ENCODE results near the gene TSPAN14.

The TSPAN14 gene

DNA sequence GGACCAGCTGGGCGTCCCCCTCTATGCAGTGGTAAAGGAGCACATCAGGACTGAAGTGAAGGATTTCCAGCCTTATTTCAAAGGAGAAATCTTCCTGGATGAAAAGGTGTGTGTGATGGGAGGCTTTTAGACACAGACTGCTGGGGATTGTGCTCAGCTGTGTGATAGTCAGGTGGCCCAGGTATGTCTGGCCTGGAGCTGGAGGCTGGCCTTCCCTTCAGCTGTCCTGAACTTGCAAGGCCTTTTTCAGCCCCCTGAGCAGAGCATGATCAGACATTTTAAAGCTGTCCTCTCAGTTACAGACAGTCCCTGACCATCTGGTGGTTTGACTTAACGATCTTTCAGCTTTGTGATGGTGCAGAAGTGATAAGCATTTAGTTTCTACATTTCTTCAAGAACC is 28.2 kb upstream of the TSPAN14 start:
- no peak for DNase-seq

GRCh38 chr10:80427541-80427940 is 26.6 kb upstream of the TSPAN14 start:
- DNase-seq = no peak

DNA sequence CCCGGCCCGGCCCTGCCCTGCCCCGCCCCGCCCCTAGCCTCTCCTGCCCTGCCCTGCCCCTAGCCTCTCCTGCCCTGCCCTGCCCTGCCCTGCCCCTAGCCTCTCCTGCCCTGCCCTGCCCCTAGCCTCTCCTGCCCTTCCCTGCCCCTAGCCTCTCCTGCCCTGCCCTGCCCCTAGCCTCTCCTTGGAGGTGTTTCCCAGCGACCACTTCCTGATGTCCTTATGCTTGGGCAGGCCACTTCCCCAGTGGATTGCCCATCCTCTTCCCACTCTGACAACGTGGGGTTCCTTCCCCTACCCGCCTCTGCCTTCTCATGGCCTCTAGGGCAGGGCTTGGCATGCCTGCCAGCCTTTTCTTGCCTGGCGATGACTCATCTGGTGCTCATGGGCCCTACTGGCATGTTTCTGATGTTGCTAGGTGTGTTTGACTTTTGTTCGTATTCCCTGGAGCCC is 24.6 kb upstream of the TSPAN14 start:
- DNase-seq = no peak

GRCh38 chr10:80433134-80433533 is 21.0 kb upstream of the TSPAN14 start:
- no peak for DNase-seq

- no peak for DNase-seq
Observed at GRCh38 chr10:80436446-80437098, 17.5 kb upstream of the TSPAN14 start.

- no peak for DNase-seq
Observed at GRCh38 chr10:80437227-80437626, 16.9 kb upstream of the TSPAN14 start.

DNA sequence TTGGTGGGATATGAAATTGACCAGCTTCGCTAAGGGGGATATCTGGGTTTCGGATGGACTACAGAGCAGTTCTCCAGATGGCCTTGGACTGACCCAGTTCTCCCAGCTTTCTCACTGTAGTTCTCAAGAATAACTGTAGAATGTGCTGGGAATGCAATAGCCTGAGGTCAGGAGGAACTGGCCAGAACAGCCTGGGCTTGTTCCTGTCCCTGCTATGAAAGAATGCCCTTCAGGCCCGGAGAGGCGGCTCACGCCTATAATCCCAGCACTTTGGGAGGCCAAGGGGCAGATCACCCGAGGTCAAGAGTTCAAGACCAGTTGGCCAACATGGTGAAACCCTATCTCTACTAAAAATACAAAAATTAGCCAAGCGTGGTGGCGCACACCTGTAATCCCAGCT is 12.3 kb upstream of the TSPAN14 start:
- DNase-seq = no peak

DNA sequence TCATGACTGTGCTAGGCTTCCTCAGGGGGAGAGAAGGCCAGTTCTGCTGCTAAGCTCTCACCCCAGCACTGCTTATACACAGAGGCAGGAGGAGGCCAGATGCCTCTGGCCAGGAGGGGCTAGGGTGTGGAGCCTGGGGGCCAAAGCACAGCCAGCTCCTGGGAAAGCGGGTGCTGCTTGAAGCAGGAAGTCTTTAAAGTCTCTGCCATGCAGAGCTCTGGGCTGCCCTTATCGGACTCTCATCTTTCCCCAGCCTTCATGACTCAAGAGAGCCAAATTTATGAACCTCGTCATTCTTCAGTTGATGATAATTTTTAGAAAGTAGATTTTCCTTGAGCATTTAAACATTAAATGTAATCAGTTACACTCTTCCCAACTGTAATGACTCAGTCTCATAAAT is 11.2 kb upstream of the TSPAN14 start:
- DNase-seq = no peak

GRCh38 chr10:80443531-80443974 is 10.6 kb upstream of the TSPAN14 start:
- no peak for DNase-seq

- DNase-seq = no peak
Observed at GRCh38 chr10:80444124-80444523, 10.0 kb upstream of the TSPAN14 start.

DNA sequence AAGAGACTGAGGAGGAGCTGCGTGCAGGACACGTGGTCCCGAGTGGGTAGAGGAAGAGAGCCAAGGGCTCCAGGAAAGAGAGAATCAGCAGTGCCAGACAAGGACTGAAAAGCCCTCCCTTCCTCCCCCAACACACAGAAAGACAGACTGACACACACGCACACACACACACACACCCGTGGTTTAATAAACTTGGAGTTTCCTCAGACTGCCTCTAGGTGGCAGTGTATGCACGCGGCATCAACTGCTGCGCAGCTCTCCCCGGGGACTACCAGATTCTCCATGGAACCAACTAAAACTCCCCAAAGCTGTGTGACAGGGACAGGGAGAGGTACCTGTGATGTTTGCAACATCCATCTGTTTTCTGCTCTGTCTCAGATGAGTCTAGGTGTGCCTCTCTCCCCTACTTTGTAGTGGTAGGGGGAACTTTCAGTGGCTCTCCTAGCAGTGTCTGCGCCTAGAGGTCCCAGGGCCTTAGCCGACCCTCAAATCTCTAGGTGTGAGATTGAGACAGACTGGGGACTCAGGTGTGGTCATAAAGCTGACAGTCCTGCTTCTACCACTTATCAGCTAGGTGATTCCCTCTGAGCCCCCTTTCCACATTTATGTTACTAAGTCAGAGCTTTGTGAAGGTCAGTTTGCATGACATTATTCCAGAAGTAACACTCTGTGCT is 9.3 kb upstream of the TSPAN14 start:
- DNase-seq = no peak

DNA sequence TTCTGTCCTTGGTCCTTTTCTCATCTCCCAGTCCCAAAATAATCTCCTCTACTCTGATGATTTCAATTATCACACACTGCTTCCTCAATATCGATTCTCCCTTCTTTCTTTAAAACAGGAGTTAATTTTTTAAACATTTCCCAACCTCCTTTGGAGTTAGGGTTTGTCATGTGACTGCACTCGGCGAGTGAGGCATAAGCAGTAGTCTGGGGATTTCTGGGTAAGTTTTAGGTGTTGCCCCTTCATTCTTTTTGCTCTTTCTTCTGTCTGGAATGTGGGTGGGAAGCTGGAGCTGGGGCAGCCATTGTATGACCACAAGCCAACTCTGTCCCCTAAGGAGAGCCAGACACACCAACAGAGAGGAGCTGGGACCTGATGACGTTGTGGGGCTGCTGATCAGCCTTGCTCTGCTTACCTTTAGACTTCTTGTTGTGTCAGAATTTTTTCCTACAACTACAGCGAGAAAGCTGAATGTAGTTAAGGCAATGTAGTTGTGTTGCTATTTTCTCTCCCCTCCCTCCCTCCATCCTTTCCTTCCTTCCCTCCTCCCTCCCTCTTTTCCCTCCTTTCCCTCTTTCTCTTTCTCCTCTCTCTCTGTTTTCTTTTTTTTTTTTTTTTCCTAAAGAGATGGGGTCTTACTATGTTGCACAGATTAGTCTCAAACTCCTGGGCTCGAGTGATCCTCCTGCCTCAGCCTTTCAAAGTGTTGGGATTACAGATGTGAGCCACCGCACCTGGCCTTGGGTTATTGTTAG is 6.5 kb upstream of the TSPAN14 start:
- DNase-seq = no peak

DNA sequence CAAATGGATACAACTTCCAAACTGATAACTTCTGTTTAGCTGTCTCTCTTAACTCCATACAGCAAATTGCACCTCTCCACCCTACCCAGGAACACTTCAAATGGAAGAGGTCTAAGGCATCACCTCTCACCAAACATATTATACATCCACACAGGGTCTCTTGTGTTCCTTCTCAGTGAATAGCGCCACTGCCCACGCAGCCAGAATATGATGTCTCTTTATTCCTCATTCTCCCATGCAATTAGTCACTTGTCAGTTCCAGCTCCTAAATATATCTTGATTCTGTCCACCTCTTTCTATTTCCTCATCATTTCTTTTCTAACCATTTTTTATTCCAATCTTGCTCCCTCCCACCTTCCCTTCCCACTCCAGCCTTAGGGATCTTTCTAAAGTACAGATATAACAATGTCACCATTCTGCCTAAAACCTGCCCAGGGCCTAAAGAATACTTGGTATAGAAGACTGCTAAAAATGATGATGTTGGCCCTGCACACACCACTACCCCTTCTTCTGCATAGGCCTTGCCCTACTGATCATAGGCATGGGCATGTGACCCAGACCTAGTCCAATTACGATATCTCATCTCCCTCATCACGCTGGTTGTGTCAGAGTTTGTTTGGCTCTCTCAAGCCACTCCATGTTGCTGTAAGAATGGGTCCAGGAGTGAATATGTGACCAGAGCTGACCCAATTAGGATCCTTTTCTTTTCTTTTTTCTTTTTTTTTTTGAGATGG is 5.7 kb upstream of the TSPAN14 start:
- DNase-seq = no peak

DNA sequence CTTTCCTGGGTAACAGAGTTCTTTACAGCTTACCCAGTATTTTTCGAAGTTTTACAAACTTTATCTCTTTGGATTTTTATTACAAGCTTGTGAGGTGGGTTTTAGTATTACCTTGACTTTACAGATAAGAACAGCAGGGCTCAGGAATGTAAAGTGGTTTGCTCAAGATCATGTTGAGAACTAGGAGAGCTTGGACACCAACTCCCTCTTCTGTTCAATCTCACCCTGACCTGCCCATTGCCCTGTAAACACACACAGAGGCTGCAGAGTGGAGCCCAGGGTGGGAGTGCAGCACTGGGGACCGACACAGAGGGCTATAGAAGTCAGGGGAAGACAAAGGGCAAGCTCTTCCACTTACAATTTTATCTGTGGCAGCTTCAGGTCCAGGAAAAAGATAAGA is 4.6 kb upstream of the TSPAN14 start:
- no peak for DNase-seq

DNA sequence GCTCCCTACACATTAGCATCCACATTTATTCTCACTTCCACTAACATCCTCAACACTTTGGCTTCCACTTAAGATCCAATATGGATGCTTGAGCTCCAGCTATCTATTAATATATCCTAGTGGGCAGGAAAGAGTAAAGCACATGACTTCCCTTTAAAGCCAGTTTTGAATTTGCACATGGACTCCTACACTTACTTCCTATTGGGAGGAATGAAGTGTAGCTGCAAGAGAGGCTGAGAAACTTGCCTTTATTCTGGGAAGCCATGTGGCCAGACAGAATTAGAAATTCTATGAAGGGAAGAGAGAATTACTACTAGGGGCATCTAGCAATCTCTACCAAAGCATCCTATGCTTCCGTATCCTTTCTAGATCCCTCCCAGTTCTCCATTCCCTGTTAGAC is 3.0 kb upstream of the TSPAN14 start:
- no peak for DNase-seq

GRCh38 chr10:80452069-80452468 is 2.0 kb upstream of the TSPAN14 start:
- DNase-seq = no peak

DNA sequence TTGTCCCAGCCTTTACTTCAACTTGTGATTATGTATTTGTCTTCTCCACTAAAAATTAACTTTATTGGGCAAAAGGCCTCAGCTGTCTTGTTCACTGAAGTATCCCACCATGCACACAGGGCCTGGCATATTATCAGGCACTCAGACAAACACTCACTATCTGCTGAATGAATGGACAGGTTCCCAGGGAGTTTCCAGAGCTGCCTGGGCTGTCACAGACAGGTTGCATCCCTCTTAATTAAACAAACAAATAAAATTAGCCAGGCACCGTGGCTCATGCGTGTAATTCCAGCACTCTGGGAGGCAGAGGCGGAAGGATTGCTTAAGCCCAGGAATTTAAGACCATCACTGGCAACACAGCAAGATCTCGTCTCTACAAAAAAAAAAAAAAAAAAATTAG is 1.5 kb upstream of the TSPAN14 start:
- no peak for DNase-seq

- DNase-seq = no peak
Observed at GRCh38 chr10:80453056-80453841, 861 bp upstream of the TSPAN14 start.

- DNase-seq = no peak
Observed at GRCh38 chr10:80454513-80455460, 677 bp downstream of the TSPAN14 start.

DNA sequence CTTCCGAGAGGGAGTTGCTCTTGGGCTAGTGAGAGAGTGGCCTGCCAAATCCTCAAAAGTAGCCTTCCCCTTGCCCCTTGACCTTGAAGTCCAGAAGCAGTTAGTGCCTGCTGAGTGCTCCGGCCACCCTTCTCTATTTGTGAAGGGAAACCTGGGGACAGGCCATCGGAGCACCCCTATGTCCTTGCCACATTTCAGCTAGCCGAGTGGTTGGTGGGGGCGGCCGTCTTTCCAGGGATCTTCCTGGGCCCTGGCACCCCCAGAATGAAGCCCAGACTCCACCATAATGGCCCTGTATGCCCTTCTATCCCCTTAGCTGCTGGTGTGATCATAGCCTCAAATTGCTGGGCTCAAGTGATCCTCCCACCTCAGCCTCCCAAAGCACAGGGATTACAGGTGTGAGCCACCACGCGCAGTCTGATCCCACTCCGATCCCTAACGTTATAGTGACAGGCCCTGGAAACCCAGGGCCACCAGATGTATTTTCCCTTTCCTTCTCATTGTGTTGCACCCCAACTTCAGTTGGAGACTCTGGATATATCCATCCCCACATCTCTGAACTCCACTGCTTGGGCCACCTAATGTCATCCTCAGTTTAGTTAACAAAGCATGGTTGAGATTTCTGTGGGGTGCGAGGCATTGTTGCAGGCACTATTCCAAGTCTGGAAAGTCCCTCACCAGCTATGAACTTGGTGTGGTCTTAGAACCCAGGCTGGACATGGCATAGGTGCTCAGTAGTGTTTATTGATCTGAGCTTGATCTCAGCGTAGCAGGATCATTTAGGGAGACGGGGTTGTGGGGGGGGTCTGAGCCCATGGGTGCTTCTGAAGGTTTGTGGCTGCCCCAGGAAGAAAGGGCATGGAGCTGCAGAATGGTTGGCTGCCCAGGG is 1.6 kb downstream of the TSPAN14 start:
- DNase-seq = no peak

Measured in NCI-H774 (cell line).